ENCODE results near the gene BBS1.

BBS1 gene

GRCh38 chr11:66568124-66568916 lies 57.9 kb downstream of the BBS1 start, which contains the start of gene CTSF:
Gene CTSF, minus strand, starts transcription at chr11:66568606. Its CDS starts 120 bp downstream, at chr11:66568486.
- no peaks in the 10 kb centered on the region for H3K9me3 ChIP-seq (ENCODE audit: control insufficient read depth, insufficient read depth, low read length)
- H4K20me1 ChIP-seq (ENCODE audit: control insufficient read depth, insufficient read depth, low read depth, low read length) = no peaks in the 10 kb centered on the region
- H3K4me2 ChIP-seq (ENCODE audit: low read length) = peak within 1 kb of the TSS; percentile 76
- H3K36me3 ChIP-seq (ENCODE audit: control insufficient read depth, low read length) = no peaks in the 10 kb centered on the region
- no peaks in the 10 kb centered on the region for H3K9me2 ChIP-seq (replicated peaks; ENCODE audit: control insufficient read depth, low read length)
- peaks cover 11% of the 10 kb centered on the region for H3K4me1 ChIP-seq (ENCODE audit: control insufficient read depth, low read length)
- no peaks in the 10 kb centered on the region for H3F3A ChIP-seq (ENCODE audit: control insufficient read depth, insufficient read depth)
- no peak within 1 kb of the TSS for H3K27ac ChIP-seq (ENCODE audit: low read depth, low read length)
- no peaks in the 10 kb centered on the region for H3K79me2 ChIP-seq (ENCODE audit: control insufficient read depth, low read length)
- peaks cover 34% of the 10 kb centered on the region for H3K27me3 ChIP-seq (ENCODE audit: control insufficient read depth, low read length)
- TF ChIP-seq EZH2phosphoT487 (IDR thresholded peaks at IDR 0.05; ENCODE audit: borderline replicate concordance, low read length) = no peak
- TF ChIP-seq CTCF (IDR thresholded peaks at IDR 0.05; ENCODE audit: low read depth, low read length, poor library complexity, severe bottlenecking) = no peak
- H3K4me3 ChIP-seq (ENCODE audit: low read length) = peak within 1 kb of the TSS; percentile 69

GRCh38 chr11:66569076-66569475 lies 58.6 kb downstream of the BBS1 start:
- Histone ChIP-seq H3K27ac (ENCODE audit: low read depth, low read length) (no peak overlapping the region), H4K20me1 (ENCODE audit: control insufficient read depth, insufficient read depth, low read depth, low read length) (no peaks in the 10 kb centered on the region), H3K36me3 (ENCODE audit: control insufficient read depth, low read length) (no peaks in the 10 kb centered on the region), H3K9me3 (ENCODE audit: control insufficient read depth, insufficient read depth, low read length) (no peaks in the 10 kb centered on the region), H3K79me2 (ENCODE audit: control insufficient read depth, low read length) (no peaks in the 10 kb centered on the region), H3K4me3 (ENCODE audit: low read length) (no peak overlapping the region), H3K4me2 (ENCODE audit: low read length) (no peak overlapping the region), H3F3A (ENCODE audit: control insufficient read depth, insufficient read depth) (no peaks in the 10 kb centered on the region), H3K27me3 (ENCODE audit: control insufficient read depth, low read length) (peaks cover 34% of the 10 kb centered on the region), H3K4me1 (ENCODE audit: control insufficient read depth, low read length) (peaks cover 11% of the 10 kb centered on the region), H3K9me2 (replicated peaks; ENCODE audit: control insufficient read depth, low read length) (no peaks in the 10 kb centered on the region)
- TF ChIP-seq EZH2phosphoT487 (IDR thresholded peaks at IDR 0.05; ENCODE audit: borderline replicate concordance, low read length) = no peak
- TF ChIP-seq CTCF (IDR thresholded peaks at IDR 0.05; ENCODE audit: low read depth, low read length, poor library complexity, severe bottlenecking) = no peak

- TF ChIP-seq CTCF (IDR thresholded peaks at IDR 0.05; ENCODE audit: low read depth, low read length, poor library complexity, severe bottlenecking) (no peak), EZH2phosphoT487 (IDR thresholded peaks at IDR 0.05; ENCODE audit: borderline replicate concordance, low read length) (no peak)
- Histone ChIP-seq H3F3A (ENCODE audit: control insufficient read depth, insufficient read depth) (no peaks in the 10 kb centered on the region), H3K9me2 (replicated peaks; ENCODE audit: control insufficient read depth, low read length) (no peaks in the 10 kb centered on the region), H3K36me3 (ENCODE audit: control insufficient read depth, low read length) (no peaks in the 10 kb centered on the region), H3K9me3 (ENCODE audit: control insufficient read depth, insufficient read depth, low read length) (no peaks in the 10 kb centered on the region), H3K4me1 (ENCODE audit: control insufficient read depth, low read length) (peaks cover 11% of the 10 kb centered on the region), H3K4me3 (ENCODE audit: low read length) (no peak overlapping the region), H3K27me3 (ENCODE audit: control insufficient read depth, low read length) (peaks cover 28% of the 10 kb centered on the region), H4K20me1 (ENCODE audit: control insufficient read depth, insufficient read depth, low read depth, low read length) (no peaks in the 10 kb centered on the region), H3K4me2 (ENCODE audit: low read length) (no peak overlapping the region), H3K27ac (ENCODE audit: low read depth, low read length) (no peak overlapping the region), H3K79me2 (ENCODE audit: control insufficient read depth, low read length) (no peaks in the 10 kb centered on the region)
Observed at GRCh38 chr11:66570079-66570849, 59.8 kb downstream of the BBS1 start.
